HepG2 (cell line): ENCODE measurements around the gene ABHD13. TPM values are rescaled to one million over a fixed set of nuclear protein-coding genes. Genes with fewer than 3 reads are reported as not detected.

Experiments
- AHR ChIP-seq: IDR thresholded peaks from 2 replicates; pipeline ENCODE4 v1.6.1; 2018; ENCODE audit warnings: missing genetic modification reagents, missing compliant biosample characterization
- ARNT2 ChIP-seq: sonication (generic); formaldehyde crosslinking; IDR thresholded peaks from 2 replicates; pipeline ENCODE4 v1.8.0; 2022; ENCODE audit warnings: mild to moderate bottlenecking, low read depth, missing genetic modification reagents, moderate library complexity
- CCDC6 ChIP-seq: sonication (generic); formaldehyde crosslinking; IDR thresholded peaks from 2 replicates; pipeline ENCODE4 v1.8.1; 2022; ENCODE audit warnings: mild to moderate bottlenecking, missing genetic modification reagents, moderate library complexity
- CEBPB ChIP-seq: IDR thresholded peaks from 2 replicates; pipeline ENCODE4 v1.6.1; 2011; ENCODE audit warnings: low read depth, low read length, improper control_type of control experiment, borderline replicate concordance
- ETV5 ChIP-seq: IDR thresholded peaks from 2 replicates; pipeline ENCODE4 v1.6.1; 2018; ENCODE audit warnings: missing biosample characterization, missing genetic modification reagents, inconsistent platforms, borderline replicate concordance
- MATR3 ChIP-seq: sonication (generic); formaldehyde crosslinking; IDR thresholded peaks from 2 replicates; pipeline ENCODE4 v1.4.0; 2020; ENCODE audit warnings: missing genetic modification reagents
- NFRKB ChIP-seq: fragments of 450-650 bp; IDR thresholded peaks from 2 replicates; pipeline ENCODE4 v1.6.1; 2017
- NFYC ChIP-seq: IDR thresholded peaks from 2 replicates; pipeline ENCODE4 v1.6.1; 2016; ENCODE audit warnings: missing genetic modification reagents, missing compliant biosample characterization
- POLR2AphosphoS2 ChIP-seq: IDR thresholded peaks from 2 replicates; pipeline ENCODE4 v1.6.1; 2011; ENCODE audit warnings: low read depth, low read length, improper control_type of control experiment
- POLR2AphosphoS5 ChIP-seq: IDR thresholded peaks from 2 replicates; pipeline ENCODE4 v1.6.1; 2012; ENCODE audit warnings: low read depth, low read length
- REL ChIP-seq: sonication (generic); formaldehyde crosslinking; conservative IDR thresholded peaks from 2 replicates; pipeline ENCODE4 v1.8.0; 2022; ENCODE audit warnings: mild to moderate bottlenecking, missing genetic modification reagents, moderate library complexity
- SCMH1 ChIP-seq: sonication (generic); formaldehyde crosslinking; IDR thresholded peaks from 2 replicates; pipeline ENCODE4 v1.9.0; 2021; ENCODE audit warnings: missing genetic modification reagents, mild to moderate bottlenecking, borderline replicate concordance
- SIX1 ChIP-seq: sonication (generic); formaldehyde crosslinking; IDR thresholded peaks from 2 replicates; pipeline ENCODE4 v1.4.0; 2020; ENCODE audit warnings: missing genetic modification reagents, borderline replicate concordance
- U2AF1 ChIP-seq: fragments of 200-400 bp; formaldehyde crosslinking; optimal IDR thresholded peaks from 2 replicates; pipeline ENCODE3; 2017; ENCODE audit warnings: mild to moderate bottlenecking, low read depth, low read length
- ZEB1 ChIP-seq: IDR thresholded peaks from 2 replicates; pipeline ENCODE4 v1.6.1; 2012; ENCODE audit warnings: mild to moderate bottlenecking, low read depth, inconsistent platforms; ENCODE audit not compliant: insufficient replicate concordance
- ZNF24 ChIP-seq: fragments of 450-650 bp; IDR thresholded peaks from 2 replicates; pipeline ENCODE4 v1.6.1; 2017; ENCODE audit warnings: antibody characterized with exemption, mild to moderate bottlenecking
- ZNF30 ChIP-seq: sonication (generic); formaldehyde crosslinking; IDR thresholded peaks from 2 replicates; pipeline ENCODE4 v1.5.0; 2020; ENCODE audit warnings: mild to moderate bottlenecking, missing genetic modification reagents
- ZNF598 ChIP-seq: sonication (generic); formaldehyde crosslinking; IDR thresholded peaks from 2 replicates; pipeline ENCODE4 v1.5.1; 2020; ENCODE audit warnings: mild to moderate bottlenecking, missing genetic modification reagents, borderline replicate concordance
- ZSCAN31 ChIP-seq: sonication (generic); formaldehyde crosslinking; IDR thresholded peaks from 2 replicates; pipeline ENCODE4 v1.5.0; 2020; ENCODE audit warnings: low read depth, mild to moderate bottlenecking, missing genetic modification reagents
- polyA plus RNA-seq, 8 experiments: library from polyadenylated mRNA; depleted of rRNA in 3 of 8; stranded (reverse) in 7 of 8; unstranded in 1 of 8; fragments of >200 nt; fragmentation: Illumina TruSeq in 4 of 8; extraction: Trizol in 4 of 8; gene quantifications; 2 replicates each; pipeline versions ENCODE4 v1.2.1 to v1.2.3, GENCODE V29; 2011 to 2016; ENCODE audit warnings: low read depth in 4 of 8, missing spikeins in 1 of 8, mixed read lengths in 1 of 8; ENCODE audit not compliant: insufficient read depth in 1 of 8
- total RNA-seq, 5 experiments: library from RNA; depleted of rRNA; stranded (reverse); fragments of >200 nt; fragmentation: Illumina TruSeq; extraction: Trizol; gene quantifications; 2 replicates each; pipeline ENCODE4 v1.2.3, GENCODE V29; 2016; ENCODE audit warnings: low read depth in 1 of 5
- TF ChIP-seq, protein P1 (sequence below): sonication (generic); formaldehyde crosslinking; IDR thresholded peaks from 2 replicates; pipeline ENCODE4 v1.4.0; 2020; ENCODE audit warnings: missing genetic modification reagents, borderline replicate concordance
- TF ChIP-seq, protein P2 (sequence below): sonication (generic); formaldehyde crosslinking; IDR thresholded peaks from 2 replicates; pipeline ENCODE4 v1.4.0; 2020; ENCODE audit warnings: missing genetic modification reagents
- TF ChIP-seq, protein P3 (sequence below): sonication (generic); formaldehyde crosslinking; IDR thresholded peaks from 2 replicates; pipeline ENCODE4 v1.4.0; 2020; ENCODE audit warnings: missing genetic modification reagents

ABHD13 gene
- total and polyA plus RNA-seq, 2 of the 13 experiments (the other 11 are each of a cell fraction or from before 2014, with no cell fraction given), result 4.3 to 6.2 TPM

GRCh38 chr13:108218044-108218974 lies at the start of gene ABHD13 (continued):
- TF ChIP-seq, protein P1, sequence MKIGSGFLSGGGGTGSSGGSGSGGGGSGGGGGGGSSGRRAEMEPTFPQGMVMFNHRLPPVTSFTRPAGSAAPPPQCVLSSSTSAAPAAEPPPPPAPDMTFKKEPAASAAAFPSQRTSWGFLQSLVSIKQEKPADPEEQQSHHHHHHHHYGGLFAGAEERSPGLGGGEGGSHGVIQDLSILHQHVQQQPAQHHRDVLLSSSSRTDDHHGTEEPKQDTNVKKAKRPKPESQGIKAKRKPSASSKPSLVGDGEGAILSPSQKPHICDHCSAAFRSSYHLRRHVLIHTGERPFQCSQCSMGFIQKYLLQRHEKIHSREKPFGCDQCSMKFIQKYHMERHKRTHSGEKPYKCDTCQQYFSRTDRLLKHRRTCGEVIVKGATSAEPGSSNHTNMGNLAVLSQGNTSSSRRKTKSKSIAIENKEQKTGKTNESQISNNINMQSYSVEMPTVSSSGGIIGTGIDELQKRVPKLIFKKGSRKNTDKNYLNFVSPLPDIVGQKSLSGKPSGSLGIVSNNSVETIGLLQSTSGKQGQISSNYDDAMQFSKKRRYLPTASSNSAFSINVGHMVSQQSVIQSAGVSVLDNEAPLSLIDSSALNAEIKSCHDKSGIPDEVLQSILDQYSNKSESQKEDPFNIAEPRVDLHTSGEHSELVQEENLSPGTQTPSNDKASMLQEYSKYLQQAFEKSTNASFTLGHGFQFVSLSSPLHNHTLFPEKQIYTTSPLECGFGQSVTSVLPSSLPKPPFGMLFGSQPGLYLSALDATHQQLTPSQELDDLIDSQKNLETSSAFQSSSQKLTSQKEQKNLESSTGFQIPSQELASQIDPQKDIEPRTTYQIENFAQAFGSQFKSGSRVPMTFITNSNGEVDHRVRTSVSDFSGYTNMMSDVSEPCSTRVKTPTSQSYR (CRISPR knock-in tag), result no peak
- peak; percentile 66 for TF ChIP-seq CCDC6
- no peak for TF ChIP-seq POLR2AphosphoS2
- TF ChIP-seq SCMH1 (CRISPR knock-in tag), result no peak
- no peak for TF ChIP-seq ZEB1
- TF ChIP-seq MATR3, result no peak
- no peak for TF ChIP-seq NFRKB
- TF ChIP-seq ZNF30 (CRISPR knock-in tag), result no peak
- TF ChIP-seq ARNT2 (CRISPR knock-in tag), result peak; percentile 58; the same call in 1 of the 2 replicates
- TF ChIP-seq ZNF24, result 0 out of 2 replicates have a peak, but pooled peaks have one; percentile 24
- no peak for TF ChIP-seq NFYC (CRISPR knock-in tag)
- no peak; the same call in 1 of the 2 replicates for TF ChIP-seq ZSCAN31 (CRISPR knock-in tag)
- TF ChIP-seq POLR2AphosphoS5, result 0 out of 2 replicates have a peak, but pooled peaks have one; percentile 41
- TF ChIP-seq REL, result no peak
- TF ChIP-seq SIX1 (CRISPR knock-in tag), result 0 out of 2 replicates have a peak, but pooled peaks have one; percentile 18
- TF ChIP-seq U2AF1, result no peak
- TF ChIP-seq ETV5 (CRISPR knock-in tag), result peak; percentile 82; the same call in 1 of the 2 replicates
- TF ChIP-seq AHR (CRISPR knock-in tag), result peak; percentile 53; the same call in 1 of the 2 replicates
- TF ChIP-seq, protein P2, sequence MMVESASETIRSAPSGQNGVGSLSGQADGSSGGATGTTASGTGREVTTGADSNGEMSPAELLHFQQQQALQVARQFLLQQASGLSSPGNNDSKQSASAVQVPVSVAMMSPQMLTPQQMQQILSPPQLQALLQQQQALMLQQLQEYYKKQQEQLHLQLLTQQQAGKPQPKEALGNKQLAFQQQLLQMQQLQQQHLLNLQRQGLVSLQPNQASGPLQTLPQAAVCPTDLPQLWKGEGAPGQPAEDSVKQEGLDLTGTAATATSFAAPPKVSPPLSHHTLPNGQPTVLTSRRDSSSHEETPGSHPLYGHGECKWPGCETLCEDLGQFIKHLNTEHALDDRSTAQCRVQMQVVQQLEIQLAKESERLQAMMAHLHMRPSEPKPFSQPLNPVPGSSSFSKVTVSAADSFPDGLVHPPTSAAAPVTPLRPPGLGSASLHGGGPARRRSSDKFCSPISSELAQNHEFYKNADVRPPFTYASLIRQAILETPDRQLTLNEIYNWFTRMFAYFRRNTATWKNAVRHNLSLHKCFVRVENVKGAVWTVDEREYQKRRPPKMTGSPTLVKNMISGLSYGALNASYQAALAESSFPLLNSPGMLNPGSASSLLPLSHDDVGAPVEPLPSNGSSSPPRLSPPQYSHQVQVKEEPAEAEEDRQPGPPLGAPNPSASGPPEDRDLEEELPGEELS (CRISPR knock-in tag), result 0 out of 2 replicates have a peak, but pooled peaks have one; percentile 16
- TF ChIP-seq ZNF598 (CRISPR knock-in tag), result no peak; the same call in 1 of the 2 replicates
- peak; percentile 84 for TF ChIP-seq CEBPB
- TF ChIP-seq, protein P3, sequence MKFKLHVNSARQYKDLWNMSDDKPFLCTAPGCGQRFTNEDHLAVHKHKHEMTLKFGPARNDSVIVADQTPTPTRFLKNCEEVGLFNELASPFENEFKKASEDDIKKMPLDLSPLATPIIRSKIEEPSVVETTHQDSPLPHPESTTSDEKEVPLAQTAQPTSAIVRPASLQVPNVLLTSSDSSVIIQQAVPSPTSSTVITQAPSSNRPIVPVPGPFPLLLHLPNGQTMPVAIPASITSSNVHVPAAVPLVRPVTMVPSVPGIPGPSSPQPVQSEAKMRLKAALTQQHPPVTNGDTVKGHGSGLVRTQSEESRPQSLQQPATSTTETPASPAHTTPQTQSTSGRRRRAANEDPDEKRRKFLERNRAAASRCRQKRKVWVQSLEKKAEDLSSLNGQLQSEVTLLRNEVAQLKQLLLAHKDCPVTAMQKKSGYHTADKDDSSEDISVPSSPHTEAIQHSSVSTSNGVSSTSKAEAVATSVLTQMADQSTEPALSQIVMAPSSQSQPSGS (CRISPR knock-in tag), result peak; percentile 81
